ENCODE data around the gene NDUFA6. TPM values are rescaled to one million over a fixed set of nuclear protein-coding genes. Genes with fewer than 3 reads are reported as not detected.

NDUFA6 gene
- total RNA-seq, 1 donor from 2014 or later: 23.9 TPM

DNA sequence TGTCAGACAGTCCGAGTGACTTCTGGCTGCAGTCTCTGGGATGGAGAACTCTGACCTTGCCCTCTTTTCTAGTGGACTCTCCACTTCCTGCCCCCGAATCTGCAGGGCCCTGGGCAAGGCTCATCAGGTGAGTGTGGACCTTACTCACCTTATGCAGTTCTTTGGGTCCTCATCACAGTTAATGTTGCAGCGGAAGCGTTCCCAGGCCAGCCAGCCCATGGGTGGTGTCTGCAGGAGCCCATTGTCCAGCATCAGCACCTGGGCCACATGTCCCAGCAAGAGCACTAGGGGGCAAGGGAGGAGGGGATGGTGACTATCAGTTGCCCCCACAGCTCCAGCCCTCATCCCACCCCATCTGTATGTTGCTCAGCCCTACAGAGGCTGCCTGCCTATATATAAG, 22.3 kb downstream of the NDUFA6 start:
- H3K9me3 ChIP-seq: no peaks in the 10 kb centered on the region
- no peak overlapping the region for H3K4me3 ChIP-seq
- intact Hi-C loops (cut with DNase I): no loop called here
- TF ChIP-seq, protein P1, sequence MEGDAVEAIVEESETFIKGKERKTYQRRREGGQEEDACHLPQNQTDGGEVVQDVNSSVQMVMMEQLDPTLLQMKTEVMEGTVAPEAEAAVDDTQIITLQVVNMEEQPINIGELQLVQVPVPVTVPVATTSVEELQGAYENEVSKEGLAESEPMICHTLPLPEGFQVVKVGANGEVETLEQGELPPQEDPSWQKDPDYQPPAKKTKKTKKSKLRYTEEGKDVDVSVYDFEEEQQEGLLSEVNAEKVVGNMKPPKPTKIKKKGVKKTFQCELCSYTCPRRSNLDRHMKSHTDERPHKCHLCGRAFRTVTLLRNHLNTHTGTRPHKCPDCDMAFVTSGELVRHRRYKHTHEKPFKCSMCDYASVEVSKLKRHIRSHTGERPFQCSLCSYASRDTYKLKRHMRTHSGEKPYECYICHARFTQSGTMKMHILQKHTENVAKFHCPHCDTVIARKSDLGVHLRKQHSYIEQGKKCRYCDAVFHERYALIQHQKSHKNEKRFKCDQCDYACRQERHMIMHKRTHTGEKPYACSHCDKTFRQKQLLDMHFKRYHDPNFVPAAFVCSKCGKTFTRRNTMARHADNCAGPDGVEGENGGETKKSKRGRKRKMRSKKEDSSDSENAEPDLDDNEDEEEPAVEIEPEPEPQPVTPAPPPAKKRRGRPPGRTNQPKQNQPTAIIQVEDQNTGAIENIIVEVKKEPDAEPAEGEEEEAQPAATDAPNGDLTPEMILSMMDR (IDR thresholded peaks at IDR 0.05): no peak
- peaks cover 14 to 36% of the 10 kb centered on the region in 2 donors for H3K36me3 ChIP-seq
- no peak for DNase-seq (ENCODE audit: low spot score in 2 of 2)
- H3K27me3 ChIP-seq: no peaks in the 10 kb centered on the region
- H3K4me1 ChIP-seq: peaks cover 0 to 15% of the 10 kb centered on the region in 2 donors
- H3K27ac ChIP-seq: no peak overlapping the region

DNA sequence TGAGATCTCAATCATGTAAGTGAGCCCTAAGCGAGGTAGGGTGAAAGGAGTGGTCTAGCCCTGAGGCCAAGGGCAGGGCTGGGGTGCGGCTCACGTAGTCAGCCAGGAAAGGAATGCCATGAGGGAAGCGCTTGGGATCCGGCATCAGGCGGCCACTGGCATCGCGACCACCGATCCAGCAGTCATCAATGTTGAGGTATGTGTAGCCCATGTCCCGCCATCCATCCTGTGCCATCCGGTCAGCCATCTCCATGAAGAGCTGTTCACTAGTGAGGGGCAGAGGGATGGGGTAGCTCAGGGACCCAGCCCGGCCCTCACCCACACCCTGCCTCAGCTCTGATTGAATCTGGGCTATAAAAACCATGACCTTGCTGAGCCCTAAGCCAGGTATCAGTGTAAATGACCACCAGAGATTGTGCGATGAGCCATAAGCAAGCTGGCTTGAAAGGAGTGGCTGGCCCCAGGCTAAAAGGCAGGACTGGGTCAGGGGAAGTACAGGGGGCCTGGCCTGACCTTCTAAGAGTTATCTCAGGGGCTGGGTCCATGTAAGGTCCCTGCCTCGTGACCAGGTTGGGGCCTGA, 22.8 kb downstream of the NDUFA6 start:
- Histone ChIP-seq H3K27me3 (no peaks in the 10 kb centered on the region), H3K27ac (no peak overlapping the region), H3K9me3 (no peaks in the 10 kb centered on the region), H3K4me1 (peaks cover 0 to 15% of the 10 kb centered on the region in 2 donors), H3K36me3 (peaks cover 18 to 41% of the 10 kb centered on the region in 2 donors), H3K4me3 (no peak overlapping the region)
- no peak for DNase-seq (ENCODE audit: low spot score in 2 of 2)
- TF ChIP-seq, protein P1 (IDR thresholded peaks at IDR 0.05): no peak
- intact Hi-C loops (cut with DNase I): no loop called here

DNA sequence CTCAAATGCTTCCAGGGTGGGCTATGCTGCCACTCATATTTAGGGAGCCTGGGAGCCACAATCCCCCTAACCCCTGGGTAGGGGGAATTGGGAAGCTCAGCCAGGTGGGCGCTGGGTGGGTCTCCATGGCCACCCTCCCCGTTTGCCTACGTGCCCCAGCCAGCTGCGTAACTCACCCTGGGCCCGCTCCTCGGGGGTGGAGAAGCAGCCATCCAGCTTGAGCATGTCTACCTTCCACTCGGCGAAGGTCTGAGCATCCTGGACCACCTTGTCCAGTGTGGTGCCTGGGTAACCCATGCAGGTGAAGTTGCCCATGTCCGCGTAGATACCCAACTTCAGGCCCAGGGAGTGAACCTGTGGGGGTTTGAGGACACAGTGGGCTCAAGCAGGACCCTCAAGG, 23.6 kb downstream of the NDUFA6 start:
- TF ChIP-seq, protein P1 (IDR thresholded peaks at IDR 0.05): no peak
- intact Hi-C loops (cut with DNase I): no loop called here
- Histone ChIP-seq H3K9me3 (no peaks in the 10 kb centered on the region), H3K27me3 (no peaks in the 10 kb centered on the region), H3K27ac (no peak overlapping the region), H3K4me3 (no peak overlapping the region), H3K36me3 (peaks cover 26 to 49% of the 10 kb centered on the region in 2 donors), H3K4me1 (peaks cover 0 to 15% of the 10 kb centered on the region in 2 donors)
- DNase-seq (ENCODE audit: low spot score in 2 of 2): no peak

GRCh38 chr22:42066126-42066761, 24.3 kb downstream of the NDUFA6 start:
- intact Hi-C loops (cut with DNase I): no loop called here

DNA sequence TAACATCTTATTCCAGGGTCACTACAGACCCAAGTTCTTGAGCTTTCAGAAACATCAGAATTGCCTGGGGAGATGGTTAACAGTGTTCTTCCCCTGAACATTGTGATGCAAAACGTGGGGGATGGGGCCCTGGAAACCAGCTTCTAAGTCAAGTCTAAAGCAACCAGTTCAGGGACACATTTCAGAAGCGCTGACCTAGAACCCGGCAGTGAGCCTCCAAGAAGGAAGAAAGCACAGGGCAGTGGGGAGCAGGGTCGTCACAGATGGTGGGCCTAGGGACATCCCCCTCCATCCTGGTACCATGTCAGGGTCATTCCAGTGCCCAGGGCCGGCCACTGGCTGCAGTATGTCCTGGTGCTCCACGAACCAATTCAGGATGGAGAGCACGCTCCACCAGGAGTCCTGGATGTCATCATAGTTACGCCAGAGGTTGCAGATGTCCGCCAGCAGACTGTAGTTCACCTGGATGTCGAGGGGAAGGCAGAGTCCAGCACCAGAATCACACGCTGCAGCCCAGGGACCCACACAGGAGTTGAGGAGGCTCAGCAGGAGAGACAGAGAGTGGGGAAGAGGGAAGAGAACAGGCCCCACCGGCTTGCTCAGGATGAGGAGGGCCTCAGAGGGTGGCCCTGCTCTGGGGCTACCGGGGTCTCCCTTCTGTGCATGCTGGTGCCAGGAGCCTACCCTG, 25.0 kb downstream of the NDUFA6 start:
- TF ChIP-seq, protein P1 (IDR thresholded peaks at IDR 0.05): no peak
- H3K4me1 ChIP-seq: peaks cover 0 to 7% of the 10 kb centered on the region in 2 donors
- DNase-seq (ENCODE audit: low spot score in 2 of 2): no peak
- H3K27me3 ChIP-seq: no peaks in the 10 kb centered on the region
- H3K36me3 ChIP-seq: peaks cover 38 to 61% of the 10 kb centered on the region in 2 donors
- intact Hi-C loops (cut with DNase I): no loop called here
- H3K27ac ChIP-seq: no peak overlapping the region
- H3K4me3 ChIP-seq: no peak overlapping the region
- no peaks in the 10 kb centered on the region for H3K9me3 ChIP-seq

More at GRCh38 chr22:42066126-42066761, 24.3 kb downstream of the NDUFA6 start:
- Histone ChIP-seq H3K36me3 (peaks cover 32 to 54% of the 10 kb centered on the region in 2 donors), H3K9me3 (no peaks in the 10 kb centered on the region), H3K4me1 (peaks cover 0 to 9% of the 10 kb centered on the region in 2 donors), H3K27ac (no peak overlapping the region), H3K27me3 (no peaks in the 10 kb centered on the region), H3K4me3 (no peak overlapping the region)
- DNase-seq (ENCODE audit: low spot score in 2 of 2): no peak
- TF ChIP-seq, protein P1 (IDR thresholded peaks at IDR 0.05): no peak

All from ascending aorta (tissue), 2 donors.